Activated CD8-positive, alpha-beta memory T cell treated with anti-CD3 and anti-CD28 coated beads, Interleukin-2, amount 10 ng/mL, durations not matched to agents 7 days and 5 days (primary cell): Measurements from ENCODE around the gene FADS6. TPM values are rescaled to one million over a fixed set of nuclear protein-coding genes. Genes with fewer than 3 reads are reported as not detected.
"Not testable (repeated sequence)": the region's sequence is repeated elsewhere in the genome, so short reads cannot be mapped to it uniquely, and the experiment has no call there.

Source experiments
- ATAC-seq: fragments of 150-1000 bp; cut with Tn5 transposase; one replicate; pipeline ENCODE4 v1.10.0; 2021; ENCODE audit warnings: moderate library complexity
- CTCF ChIA-PET: fragments of 350-600 bp; sonication (Branson Sonifier 250); formaldehyde crosslinking; loops from one replicate; lab custom pipeline; 2021; ENCODE audit warnings: antibody characterized with exemption; lab: Charles Lee
- DNase-seq: peaks from one replicate; pipeline ENCODE4 v3.0.0-alpha.2; 2020
- H3K27ac Mint-ChIP-seq: one replicate; pipeline ENCODE4 v1.8.0; 2021; ENCODE audit warnings: mild to moderate bottlenecking, mixed read lengths
- H3K27me3 Mint-ChIP-seq: one replicate; pipeline ENCODE4 v1.8.0; 2021; ENCODE audit warnings: mixed read lengths
- H3K36me3 Mint-ChIP-seq: one replicate; pipeline ENCODE4 v1.8.0; 2021; ENCODE audit warnings: mild to moderate bottlenecking, mixed read lengths
- H3K4me1 Mint-ChIP-seq: one replicate; pipeline ENCODE4 v1.8.0; 2021; ENCODE audit warnings: mixed read lengths
- H3K4me3 Mint-ChIP-seq: one replicate; pipeline ENCODE4 v1.8.0; 2021; ENCODE audit warnings: mild to moderate bottlenecking, moderate library complexity, mixed read lengths
- H3K9me3 Mint-ChIP-seq: one replicate; pipeline ENCODE4 v1.8.0; 2022; ENCODE audit warnings: low read depth, mixed read lengths
- total RNA-seq, 2 experiments: library from RNA; stranded (reverse); gene quantifications; one replicate each; pipeline ENCODE4 v1.2.3, GENCODE V29; 2021

FADS6 gene
- total RNA-seq, 2 experiments from 2014 or later: not detected

- CTCF ChIA-PET: interaction anchor here (0.9 to 3.9 kb wide), 6 partner anchors 10 to 174 kb away, joined by 3 to 16 read pairs (median 4); no protein-coding TSS in a partner anchor
- Mint-ChIP-seq H3K27me3 (peaks cover 4% of the 10 kb centered on the region), H3K4me3 (no peak overlapping the region), H3K4me1 (peaks cover 31% of the 10 kb centered on the region), H3K27ac (no peak overlapping the region), H3K36me3 (peaks cover 8% of the 10 kb centered on the region), H3K9me3 (no peaks in the 10 kb centered on the region)
- ATAC-seq (no peak), DNase-seq (no peak)
Measured at GRCh38 chr17:74875155-74875976, 18.1 kb downstream of the FADS6 start.

GRCh38 chr17:74874615-74875037 lies 18.8 kb downstream of the FADS6 start:
- ATAC-seq: no peak
- no peak overlapping the region for H3K4me3 Mint-ChIP-seq

GRCh38 chr17:74873874-74874614 lies 19.4 kb downstream of the FADS6 start:
- no peaks in the 10 kb centered on the region for H3K27me3 Mint-ChIP-seq
- peaks cover 10% of the 10 kb centered on the region for H3K36me3 Mint-ChIP-seq
- H3K4me1 Mint-ChIP-seq: peaks cover 33% of the 10 kb centered on the region
- no peak for DNase-seq
- no peak for ATAC-seq
- H3K4me3 Mint-ChIP-seq: peak overlapping the region; percentile 89
- no peaks in the 10 kb centered on the region for H3K9me3 Mint-ChIP-seq
- H3K27ac Mint-ChIP-seq: peak overlapping the region; percentile 89
- CTCF ChIA-PET: interaction anchor here (0.9 to 20.3 kb wide), 12 partner anchors 9 to 175 kb away, joined by 3 to 262 read pairs (median 6); partner anchors contain the start of genes GRIN2C and NAT9

More at GRCh38 chr17:74874615-74875037, 18.8 kb downstream of the FADS6 start:
- H3K27me3 Mint-ChIP-seq: peaks cover under 1% of the 10 kb centered on the region
- H3K27ac Mint-ChIP-seq: no peak overlapping the region
- DNase-seq: no peak
- CTCF ChIA-PET: interaction anchor here (0.9 to 3.9 kb wide), 8 partner anchors 10 to 174 kb away, joined by 3 to 23 read pairs (median 4); partner anchors contain the start of gene NAT9
- H3K9me3 Mint-ChIP-seq: no peaks in the 10 kb centered on the region
- H3K36me3 Mint-ChIP-seq: peaks cover 8% of the 10 kb centered on the region
- peaks cover 31% of the 10 kb centered on the region for H3K4me1 Mint-ChIP-seq

GRCh38 chr17:74873037-74873873 lies 20.2 kb downstream of the FADS6 start:
- ATAC-seq (peak; percentile 96), DNase-seq (peak; percentile 100)
- H3K9me3 Mint-ChIP-seq: no peaks in the 10 kb centered on the region
- no peaks in the 10 kb centered on the region for H3K27me3 Mint-ChIP-seq
- H3K27ac Mint-ChIP-seq: peak overlapping the region; percentile 89
- H3K4me3 Mint-ChIP-seq: peak overlapping the region; percentile 89
- H3K36me3 Mint-ChIP-seq: peaks cover 10% of the 10 kb centered on the region
- H3K4me1 Mint-ChIP-seq: peaks cover 36% of the 10 kb centered on the region
- CTCF ChIA-PET: interaction anchor here (0.8 to 20.3 kb wide), 14 partner anchors 8 to 216 kb away, joined by 3 to 262 read pairs (median 6); partner anchors contain the start of genes GRIN2C and NAT9

GRCh38 chr17:74872313-74873036 lies 21.0 kb downstream of the FADS6 start, which contains the start of gene FDXR:
Gene FDXR (minus strand): TSS chr17:74872994. CDS start chr17:74872944, 50 bp downstream.
- Mint-ChIP-seq H3K27me3 (no peaks in the 10 kb centered on the region), H3K36me3 (peaks cover 10% of the 10 kb centered on the region), H3K4me1 (peaks cover 36% of the 10 kb centered on the region), H3K9me3 (no peaks in the 10 kb centered on the region), H3K27ac (peak within 1 kb of the TSS; percentile 89), H3K4me3 (peak within 1 kb of the TSS; percentile 89)
- CTCF ChIA-PET: interaction anchor here (0.8 to 20.3 kb wide), 13 partner anchors 7 to 215 kb away, joined by 3 to 262 read pairs (median 6); partner anchors contain the start of gene GRIN2C
- no peak for DNase-seq
- ATAC-seq: no peak

GRCh38 chr17:74871356-74872076 lies 21.9 kb downstream of the FADS6 start:
- DNase-seq: no peak
- no peaks in the 10 kb centered on the region for H3K27me3 Mint-ChIP-seq
- H3K36me3 Mint-ChIP-seq: peaks cover 10% of the 10 kb centered on the region
- ATAC-seq: no peak
- H3K4me1 Mint-ChIP-seq: peaks cover 36% of the 10 kb centered on the region
- no peak overlapping the region for H3K27ac Mint-ChIP-seq
- peak overlapping the region; percentile 89 for H3K4me3 Mint-ChIP-seq
- no peaks in the 10 kb centered on the region for H3K9me3 Mint-ChIP-seq
- CTCF ChIA-PET: interaction anchor here (1.8 to 20.3 kb wide), 3 partner anchors 9 to 81 kb away, joined by 7 to 262 read pairs (median 23); no protein-coding TSS in a partner anchor

- no peak for DNase-seq
- CTCF ChIA-PET: interaction anchor here (1.8 to 20.3 kb wide), 2 partner anchors 10 to 80 kb away, joined by 7 to 262 read pairs; no protein-coding TSS in a partner anchor
- peaks cover 10% of the 10 kb centered on the region for H3K36me3 Mint-ChIP-seq
- H3K4me3 Mint-ChIP-seq: no peak overlapping the region
- no peak overlapping the region for H3K27ac Mint-ChIP-seq
- H3K4me1 Mint-ChIP-seq: peaks cover 36% of the 10 kb centered on the region
- H3K27me3 Mint-ChIP-seq: no peaks in the 10 kb centered on the region
- no peak for ATAC-seq
- no peaks in the 10 kb centered on the region for H3K9me3 Mint-ChIP-seq
Measured at GRCh38 chr17:74870512-74870911, 22.9 kb downstream of the FADS6 start.

- not testable (repeated sequence) for DNase-seq, ATAC-seq, H3K9me3 Mint-ChIP-seq, H3K27ac Mint-ChIP-seq, H3K27me3 Mint-ChIP-seq, H3K4me3 Mint-ChIP-seq
- peaks cover 10% of the 10 kb centered on the region for H3K36me3 Mint-ChIP-seq
- H3K4me1 Mint-ChIP-seq: peaks cover 32% of the 10 kb centered on the region
- CTCF ChIA-PET: interaction anchor here (1.6 to 20.3 kb wide), 2 partner anchors 79 to 92 kb away, joined by 3 to 262 read pairs; no protein-coding TSS in a partner anchor
Measured at GRCh38 chr17:74870028-74870427, 23.4 kb downstream of the FADS6 start.

GRCh38 chr17:74868908-74869255 lies 24.6 kb downstream of the FADS6 start:
- no peaks in the 10 kb centered on the region for H3K9me3 Mint-ChIP-seq
- peaks cover 27% of the 10 kb centered on the region for H3K4me1 Mint-ChIP-seq
- CTCF ChIA-PET: interaction anchor here (1.0 to 20.3 kb wide), 4 partner anchors 26 to 98 kb away, joined by 3 to 262 read pairs (median 3); no protein-coding TSS in a partner anchor
- no peak overlapping the region for H3K27ac Mint-ChIP-seq
- ATAC-seq: no peak
- no peak for DNase-seq
- H3K36me3 Mint-ChIP-seq: peaks cover 10% of the 10 kb centered on the region
- no peaks in the 10 kb centered on the region for H3K27me3 Mint-ChIP-seq
- H3K4me3 Mint-ChIP-seq: no peak overlapping the region

GRCh38 chr17:74868251-74868907 lies 25.1 kb downstream of the FADS6 start:
- Mint-ChIP-seq H3K27me3 (no peaks in the 10 kb centered on the region), H3K9me3 (no peaks in the 10 kb centered on the region), H3K27ac (no peak overlapping the region), H3K4me3 (no peak overlapping the region), H3K4me1 (peaks cover 24% of the 10 kb centered on the region), H3K36me3 (peaks cover 14% of the 10 kb centered on the region)
- no peak for ATAC-seq
- DNase-seq: no peak
- CTCF ChIA-PET: interaction anchor here (0.9 to 20.3 kb wide), 6 partner anchors 25 to 118 kb away, joined by 3 to 262 read pairs (median 3); no protein-coding TSS in a partner anchor
